ENCODE measurements around the gene MOK.

MOK gene

DNA sequence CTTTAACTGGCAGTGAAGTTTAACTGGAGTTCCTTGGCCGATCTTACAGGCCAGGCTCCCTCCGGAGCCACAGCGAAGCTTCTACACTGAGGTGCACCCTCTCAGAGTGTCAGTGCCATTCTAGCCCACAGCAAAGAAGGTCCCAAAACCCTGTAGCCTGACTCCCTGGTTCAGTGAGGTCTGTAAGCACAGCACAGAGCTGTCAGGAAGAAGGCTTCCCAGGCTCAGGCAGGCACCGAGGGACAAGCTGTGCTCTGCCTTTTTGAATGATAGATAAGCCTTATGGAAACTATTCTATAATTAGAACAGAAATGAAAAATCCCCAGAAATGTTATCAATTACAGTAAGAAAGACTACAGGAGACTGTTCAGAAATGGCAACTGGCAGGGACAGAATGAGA is 40.2 kb downstream of the MOK start:
- TF ChIP-seq, protein P1, sequence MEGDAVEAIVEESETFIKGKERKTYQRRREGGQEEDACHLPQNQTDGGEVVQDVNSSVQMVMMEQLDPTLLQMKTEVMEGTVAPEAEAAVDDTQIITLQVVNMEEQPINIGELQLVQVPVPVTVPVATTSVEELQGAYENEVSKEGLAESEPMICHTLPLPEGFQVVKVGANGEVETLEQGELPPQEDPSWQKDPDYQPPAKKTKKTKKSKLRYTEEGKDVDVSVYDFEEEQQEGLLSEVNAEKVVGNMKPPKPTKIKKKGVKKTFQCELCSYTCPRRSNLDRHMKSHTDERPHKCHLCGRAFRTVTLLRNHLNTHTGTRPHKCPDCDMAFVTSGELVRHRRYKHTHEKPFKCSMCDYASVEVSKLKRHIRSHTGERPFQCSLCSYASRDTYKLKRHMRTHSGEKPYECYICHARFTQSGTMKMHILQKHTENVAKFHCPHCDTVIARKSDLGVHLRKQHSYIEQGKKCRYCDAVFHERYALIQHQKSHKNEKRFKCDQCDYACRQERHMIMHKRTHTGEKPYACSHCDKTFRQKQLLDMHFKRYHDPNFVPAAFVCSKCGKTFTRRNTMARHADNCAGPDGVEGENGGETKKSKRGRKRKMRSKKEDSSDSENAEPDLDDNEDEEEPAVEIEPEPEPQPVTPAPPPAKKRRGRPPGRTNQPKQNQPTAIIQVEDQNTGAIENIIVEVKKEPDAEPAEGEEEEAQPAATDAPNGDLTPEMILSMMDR (IDR thresholded peaks at IDR 0.05; ENCODE audit: extremely low read depth, missing control alignments) = no peak
- DNase-seq (ENCODE audit: low spot score) = no peak

DNA sequence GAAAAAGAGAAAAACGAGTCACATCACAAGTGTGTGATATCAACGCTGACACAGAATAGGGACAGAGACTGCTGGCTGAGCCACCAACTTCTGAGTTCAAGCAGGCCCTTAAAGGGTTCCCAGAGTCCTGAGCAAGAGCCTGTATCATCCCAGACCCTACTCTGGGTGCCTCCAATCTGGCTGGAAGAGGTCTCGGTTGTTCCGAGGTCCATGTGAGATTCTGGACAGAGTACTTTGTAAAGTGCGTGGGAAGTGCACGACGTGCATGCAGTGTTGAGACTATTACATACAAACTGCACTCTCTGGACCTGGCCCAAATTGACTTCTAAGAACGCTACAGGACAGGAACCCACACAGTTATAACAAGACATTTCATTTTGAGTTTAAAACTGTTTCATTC is 40.6 kb downstream of the MOK start:
- TF ChIP-seq, protein P1 (IDR thresholded peaks at IDR 0.05; ENCODE audit: extremely low read depth, missing control alignments) = no peak
- DNase-seq (ENCODE audit: low spot score) = no peak

DNA sequence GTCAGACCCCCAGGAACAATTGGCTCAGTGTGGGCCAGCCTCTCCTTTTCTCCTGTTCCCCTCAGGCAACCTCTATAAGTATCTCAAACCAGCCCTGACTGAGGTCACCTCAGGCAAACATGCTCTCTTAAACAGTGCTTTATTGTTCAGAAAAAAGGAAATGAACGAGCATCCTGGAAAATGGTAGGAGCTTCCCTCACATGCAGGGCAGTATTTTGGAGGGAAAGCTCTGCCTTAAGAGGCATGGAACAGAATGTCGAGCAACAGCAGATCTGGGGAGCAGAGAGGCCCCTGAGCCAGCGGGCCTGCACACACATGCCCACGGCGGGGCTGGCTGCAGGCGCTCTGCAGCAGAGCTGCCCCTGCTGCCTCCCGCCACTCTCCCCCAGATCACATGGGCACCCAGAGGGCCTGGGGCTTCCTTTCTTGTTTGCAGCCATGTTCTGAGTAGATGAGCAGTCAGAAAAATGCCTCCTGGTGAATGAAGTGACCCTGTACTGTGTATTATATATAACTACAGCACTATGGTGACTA is 42.0 kb downstream of the MOK start:
- TF ChIP-seq, protein P1 (IDR thresholded peaks at IDR 0.05; ENCODE audit: extremely low read depth, missing control alignments) = no peak
- DNase-seq (ENCODE audit: low spot score) = no peak

DNA sequence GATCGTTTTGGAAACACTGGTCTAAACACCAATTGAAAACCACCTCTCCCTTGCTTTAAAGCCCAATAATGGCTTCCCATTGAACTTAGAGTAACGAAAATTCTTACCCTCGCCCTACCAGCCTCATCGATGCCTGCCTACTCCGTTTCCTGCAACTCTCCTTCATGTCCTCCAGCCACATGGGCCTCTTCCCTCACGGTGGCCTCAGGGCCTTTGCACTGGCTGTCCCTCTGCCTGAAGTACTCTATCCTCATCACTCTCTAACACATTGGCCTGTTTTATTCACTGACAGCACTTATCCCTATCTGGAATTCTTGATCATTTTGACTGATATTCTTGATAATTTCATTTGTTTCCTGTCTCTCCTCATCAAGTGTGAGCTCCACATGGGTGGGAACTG is 46.8 kb downstream of the MOK start:
- DNase-seq (ENCODE audit: low spot score) = no peak
- TF ChIP-seq, protein P1 (IDR thresholded peaks at IDR 0.05; ENCODE audit: extremely low read depth, missing control alignments) = no peak

DNA sequence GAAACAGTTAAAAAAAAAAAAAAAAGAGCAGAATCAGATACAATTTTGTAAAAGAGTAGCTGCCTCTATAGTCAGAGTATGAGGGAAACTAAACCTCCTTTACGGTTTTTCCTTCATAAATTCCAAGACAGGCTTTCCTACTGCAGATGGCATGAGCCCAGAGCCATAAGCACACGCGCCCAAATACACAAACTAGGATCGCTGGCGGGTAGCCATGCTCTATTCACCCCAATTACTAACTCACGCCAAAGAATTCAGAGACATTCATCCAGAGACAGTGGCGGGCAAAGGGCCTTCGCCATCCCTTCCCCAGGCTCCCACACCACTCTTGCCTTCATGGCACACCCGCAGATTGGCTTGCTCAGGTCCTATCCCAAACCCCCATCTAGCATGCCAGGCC is 48.2 kb downstream of the MOK start:
- TF ChIP-seq, protein P1 (IDR thresholded peaks at IDR 0.05; ENCODE audit: extremely low read depth, missing control alignments) = no peak
- DNase-seq (ENCODE audit: low spot score) = no peak

DNA sequence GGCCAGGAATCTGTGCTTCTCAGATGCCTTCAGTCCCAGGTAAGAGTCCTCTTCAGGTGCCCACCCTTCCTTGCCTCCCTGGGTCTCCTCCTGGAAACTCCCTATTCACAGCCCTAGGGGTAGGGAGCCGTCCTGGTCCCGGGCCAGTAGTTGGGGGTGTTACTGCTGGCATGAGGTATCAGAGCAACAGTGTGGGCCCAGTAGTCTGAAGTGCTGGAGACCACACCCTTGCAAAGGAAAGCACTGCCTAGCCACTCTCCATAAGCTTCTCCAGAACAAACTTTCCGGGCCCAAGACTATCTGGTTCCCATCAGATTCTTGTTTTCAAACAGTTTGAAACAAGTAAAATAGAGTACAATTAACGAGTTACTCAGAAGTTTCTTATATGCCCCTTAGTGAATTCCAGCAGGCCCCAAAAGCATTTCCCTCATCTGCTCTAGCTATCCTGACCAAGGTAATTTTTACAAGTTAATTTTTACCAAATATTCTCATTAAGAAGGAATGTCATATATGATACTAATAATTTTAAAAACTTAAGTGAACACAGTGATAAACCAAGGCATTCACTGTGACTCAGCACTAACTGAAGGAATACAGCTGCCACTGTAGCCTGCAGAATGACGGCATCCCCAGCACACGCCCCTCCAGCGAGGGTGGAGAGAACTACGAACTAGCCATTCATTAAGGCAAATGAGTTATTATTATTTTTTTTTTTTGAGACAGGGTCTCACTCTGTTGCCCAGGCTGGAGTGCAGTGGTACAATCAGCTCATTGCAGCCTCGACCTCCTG is 49.4 kb downstream of the MOK start:
- TF ChIP-seq, protein P1 (IDR thresholded peaks at IDR 0.05; ENCODE audit: extremely low read depth, missing control alignments) = no peak
- DNase-seq (ENCODE audit: low spot score) = no peak
